HCT116 (cell line): ENCODE measurements around the gene CD69. TPM values are rescaled to one million over a fixed set of nuclear protein-coding genes. Genes with fewer than 3 reads are reported as not detected.

Experiments used
- ATAC-seq: fragments of 200-7000 bp; cut with Tn5 transposase; 2 replicates; pipeline ENCODE4 v1.9.1; 2020; ENCODE audit warnings: mild to moderate bottlenecking, moderate library complexity
- BruUV-seq: library from RNA; stranded (reverse); fragments of 400-500 nt; replicated peaks from 2 replicates; lab custom pipeline; 2021; lab: Mats Ljungman, UMichigan
- CTCF ChIA-PET: fragments of 300-600 bp; sonication (Branson Sonifier 250); formaldehyde crosslinking; loops from one replicate; lab custom pipeline; 2021; ENCODE audit warnings: antibody characterized with exemption; lab: Charles Lee
- POLR2A ChIA-PET: fragments of 300-600, 350-600 bp; sonication (Branson Sonifier 250); formaldehyde crosslinking; loops from one replicate; lab custom pipeline; 2021; ENCODE audit warnings: antibody characterized with exemption; lab: Charles Lee
- RAD21 ChIA-PET, 2 experiments: fragments of 300-600 bp; sonication (Branson Sonifier 250); formaldehyde crosslinking; loops; one replicate each; lab custom pipeline; 2023; ENCODE audit warnings: low total read pairs in 2 of 2; ENCODE audit not compliant: uncharacterized antibody in 2 of 2, unreplicated experiment in 2 of 2, low non-redundant PET in 1 of 2; lab: Charles Lee
- DNase-seq: peaks from one replicate; pipeline ENCODE4 v3.0.0-alpha.2; 2010; ENCODE audit warnings: low read depth, low spot score
- H2AFZ ChIP-seq: fragments of 200-600 bp; shearing (Covaris generic), sonication (generic); 2 replicates; pipeline ENCODE4 v1.6.1; 2017; ENCODE audit warnings: low read depth, mixed run types, mixed read lengths, antibody characterized with exemption, low read length; ENCODE audit not compliant: poor library complexity, severe bottlenecking
- H3K27ac ChIP-seq: 2 replicates; pipeline ENCODE4 v1.5.1; 2012; ENCODE audit warnings: low read depth, low read length
- H3K27me3 ChIP-seq: fragments of 200-600 bp; sonication (generic); 2 replicates; pipeline ENCODE4 v1.6.1; 2016; ENCODE audit warnings: mixed run types, low read length, mixed read lengths; ENCODE audit not compliant: insufficient read depth
- H3K36me3 ChIP-seq, 2 experiments: fragments of 200-500 bp in 1 of 2; fragments of 200-600 bp in 1 of 2; sonication (Bioruptor generic) in 1 of 2; sonication (generic) in 1 of 2; 2 replicates each; pipeline versions ENCODE4 v1.5.1 to v1.6.1; 2014 to 2016; ENCODE audit warnings: low read length in 2 of 2, inconsistent platforms in 1 of 2, mixed read lengths in 1 of 2, mixed run types in 1 of 2; ENCODE audit not compliant: insufficient read depth in 2 of 2, control insufficient read depth in 1 of 2
- H3K4me1 ChIP-seq, 2 experiments: fragments of 200-600 bp in 1 of 2; sonication (generic) in 1 of 2; 2 replicates each; pipeline versions ENCODE4 v1.5.1 to v1.6.1; 2012 to 2017; ENCODE audit warnings: low read length in 2 of 2, inconsistent platforms in 1 of 2, mild to moderate bottlenecking in 1 of 2, mixed read lengths in 1 of 2, mixed run types in 1 of 2, moderate library complexity in 1 of 2; ENCODE audit not compliant: insufficient read depth in 2 of 2, control insufficient read depth in 1 of 2
- H3K4me2 ChIP-seq: fragments of 200-600 bp; sonication (generic); 2 replicates; pipeline ENCODE4 v1.6.1; 2017; ENCODE audit warnings: mixed run types, low read length, mixed read lengths
- H3K4me3 ChIP-seq, 2 experiments: fragments of 200-600 bp in 1 of 2; sonication (generic) in 1 of 2; replicated peaks in 1 of 2; 2 replicates each; pipeline ENCODE4 v1.5.1; 2011 to 2016; ENCODE audit warnings: low read length in 2 of 2, control low read depth in 1 of 2, low read depth in 1 of 2, mild to moderate bottlenecking in 1 of 2, mixed read lengths in 1 of 2, mixed run types in 1 of 2
- H3K79me2 ChIP-seq: fragments of 200-600 bp; sonication (generic); 2 replicates; pipeline ENCODE4 v1.6.1; 2017; ENCODE audit warnings: mild to moderate bottlenecking, mixed run types, low read length, moderate library complexity, mixed read lengths; ENCODE audit not compliant: insufficient read depth
- H3K9ac ChIP-seq: fragments of 200-600 bp; sonication (generic); 2 replicates; pipeline ENCODE4 v1.6.1; 2016; ENCODE audit warnings: low read length, mixed read lengths
- H3K9me2 ChIP-seq: fragments of 200-600 bp; sonication (generic), shearing (Covaris generic); 2 replicates; pipeline ENCODE4 v1.6.1; 2017; ENCODE audit warnings: mixed run types, mild to moderate bottlenecking, moderate library complexity; ENCODE audit not compliant: insufficient read depth
- H3K9me3 ChIP-seq, 2 experiments: fragments of 200-500 bp in 1 of 2; fragments of 200-600 bp in 1 of 2; sonication (Bioruptor generic) in 1 of 2; sonication (generic) in 1 of 2; 2 replicates each; pipeline ENCODE4 v1.6.1; 2014 to 2017; ENCODE audit warnings: low read length in 2 of 2, mixed read lengths in 2 of 2, inconsistent platforms in 1 of 2, low read depth in 1 of 2, mild to moderate bottlenecking in 1 of 2, mixed run types in 1 of 2, moderate library complexity in 1 of 2; ENCODE audit not compliant: control insufficient read depth in 1 of 2, insufficient read depth in 1 of 2
- H4K20me1 ChIP-seq: fragments of 200-600 bp; sonication (generic), shearing (Covaris generic); 2 replicates; pipeline ENCODE4 v1.6.1; 2017; ENCODE audit warnings: mixed run types, mild to moderate bottlenecking, moderate library complexity; ENCODE audit not compliant: insufficient read depth
- ATF3 ChIP-seq: IDR thresholded peaks from 2 replicates; pipeline ENCODE4 v1.6.1; 2012
- CEBPB ChIP-seq: IDR thresholded peaks from 2 replicates; pipeline ENCODE4 v1.6.1; 2012; ENCODE audit warnings: low read depth
- ELF1 ChIP-seq: IDR thresholded peaks from 2 replicates; pipeline ENCODE4 v1.6.1; 2012; ENCODE audit warnings: low read depth, borderline replicate concordance
- JUND ChIP-seq: IDR thresholded peaks from 2 replicates; pipeline ENCODE4 v1.6.1; 2012
- MAX ChIP-seq: IDR thresholded peaks from 2 replicates; pipeline ENCODE4 v1.6.1; 2012
- RAD21 ChIP-seq: IDR thresholded peaks from 2 replicates; pipeline ENCODE4 v1.6.1; 2012; ENCODE audit warnings: low read depth, mild to moderate bottlenecking
- REST ChIP-seq: IDR thresholded peaks from 2 replicates; pipeline ENCODE4 v1.6.1; 2012; ENCODE audit warnings: low read depth
- TCF7L2 ChIP-seq: IDR thresholded peaks from 2 replicates; pipeline ENCODE4 v1.7.0; 2011; ENCODE audit warnings: borderline replicate concordance, inconsistent platforms; ENCODE audit not compliant: insufficient read depth, insufficient read length; ENCODE audit errors: extremely low read depth
- YY1 ChIP-seq: IDR thresholded peaks from 2 replicates; pipeline ENCODE4 v1.6.1; 2011; ENCODE audit warnings: low read length, low read depth, moderate library complexity, mild to moderate bottlenecking; ENCODE audit not compliant: insufficient replicate concordance; ENCODE audit errors: extremely low read depth
- ZNF274 ChIP-seq: fragments of 200-500 bp; sonication (Bioruptor generic); IDR thresholded peaks from 2 replicates; pipeline ENCODE4 v1.6.1; 2014; ENCODE audit warnings: mild to moderate bottlenecking, low read depth, low read length, inconsistent platforms
- intact Hi-C: fragments of 100-400 bp; cut with micrococcal nuclease; formaldehyde crosslinking; loops from 2 replicates; pipeline ENCODE4 v1.10.0; 2022
- total RNA-seq: library from RNA; stranded (reverse); gene quantifications from one replicate; pipeline ENCODE4 v1.2.1, GENCODE V29; 2021; ENCODE audit not compliant: unreplicated experiment
- TF ChIP-seq, protein P1 (sequence below): IDR thresholded peaks from 2 replicates; pipeline ENCODE4 v1.6.1; 2011; ENCODE audit warnings: mild to moderate bottlenecking, low read length, moderate library complexity; ENCODE audit not compliant: insufficient replicate concordance; ENCODE audit errors: extremely low read depth

Gene CD69
- total RNA-seq, 1 experiment from 2014 or later, result not detected

DNA sequence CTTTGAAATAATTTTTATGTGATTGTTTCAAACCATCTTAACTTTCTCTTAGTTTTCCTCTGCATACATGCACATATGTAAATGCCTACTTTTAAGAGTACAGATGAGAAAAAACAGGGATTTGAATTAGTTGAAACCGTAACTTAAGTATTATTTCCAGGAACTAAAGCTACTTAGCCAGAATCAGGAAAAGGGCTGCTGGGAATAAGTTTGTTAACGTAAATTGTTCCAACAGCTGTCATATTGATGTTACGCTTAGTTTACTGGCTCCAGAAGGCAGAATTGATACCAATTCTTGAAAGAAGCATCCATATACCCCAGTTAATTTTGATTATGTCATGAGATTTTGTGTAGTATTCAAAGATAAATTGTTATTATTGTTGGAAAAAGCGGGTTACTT is 48.6 kb upstream of the CD69 start:
- Histone ChIP-seq H4K20me1 (no peaks in the 10 kb centered on the region), H3K27ac (no peak overlapping the region), H3K4me3 (no peak overlapping the region), H3K9me3 (no peaks in the 10 kb centered on the region), H3K9ac (no peak overlapping the region), H3K4me1 (no peaks in the 10 kb centered on the region), H2AFZ (no peak overlapping the region), H3K9me2 (no peaks in the 10 kb centered on the region), H3K79me2 (no peaks in the 10 kb centered on the region), H3K36me3 (no peaks in the 10 kb centered on the region), H3K4me2 (no peak overlapping the region), H3K27me3 (peaks cover 70% of the 10 kb centered on the region)
- ATAC-seq, result no peak
- intact Hi-C loops, result no loop called here
- DNase-seq, result no peak
- ChIA-PET RAD21 (no interaction called here), CTCF (no interaction called here), POLR2A (no interaction called here)
- no TSS peak for BruUV-seq
- TF ChIP-seq, protein P1, sequence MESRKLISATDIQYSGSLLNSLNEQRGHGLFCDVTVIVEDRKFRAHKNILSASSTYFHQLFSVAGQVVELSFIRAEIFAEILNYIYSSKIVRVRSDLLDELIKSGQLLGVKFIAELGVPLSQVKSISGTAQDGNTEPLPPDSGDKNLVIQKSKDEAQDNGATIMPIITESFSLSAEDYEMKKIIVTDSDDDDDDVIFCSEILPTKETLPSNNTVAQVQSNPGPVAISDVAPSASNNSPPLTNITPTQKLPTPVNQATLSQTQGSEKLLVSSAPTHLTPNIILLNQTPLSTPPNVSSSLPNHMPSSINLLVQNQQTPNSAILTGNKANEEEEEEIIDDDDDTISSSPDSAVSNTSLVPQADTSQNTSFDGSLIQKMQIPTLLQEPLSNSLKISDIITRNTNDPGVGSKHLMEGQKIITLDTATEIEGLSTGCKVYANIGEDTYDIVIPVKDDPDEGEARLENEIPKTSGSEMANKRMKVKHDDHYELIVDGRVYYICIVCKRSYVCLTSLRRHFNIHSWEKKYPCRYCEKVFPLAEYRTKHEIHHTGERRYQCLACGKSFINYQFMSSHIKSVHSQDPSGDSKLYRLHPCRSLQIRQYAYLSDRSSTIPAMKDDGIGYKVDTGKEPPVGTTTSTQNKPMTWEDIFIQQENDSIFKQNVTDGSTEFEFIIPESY, result no peak
- TF ChIP-seq ZNF274 (no peak), TCF7L2 (no peak), CEBPB (no peak), ELF1 (no peak), JUND (no peak), YY1 (no peak), RAD21 (no peak), REST (no peak), MAX (no peak), ATF3 (no peak)
